GM23338 (cell line): Measurements from ENCODE around the gene YWHAE. TPM values are rescaled to one million over a fixed set of nuclear protein-coding genes. Genes with fewer than 3 reads are reported as not detected.
"Not testable (repeated sequence)": the region's sequence is repeated elsewhere in the genome, so short reads cannot be mapped to it uniquely, and the experiment has no call there.

Experiments used
- ATAC-seq: fragments of 200-7000 bp; cut with Tn5 transposase; 3 replicates; pipeline ENCODE4 v1.9.1; 2020
- DNase-seq: peaks from one replicate; pipeline ENCODE4 v3.0.0-alpha.2; 2015; ENCODE audit warnings: low spot score
- H2AFZ ChIP-seq: fragments of 200-600 bp; sonication (generic); 2 replicates; pipeline ENCODE4 v1.8.0; 2016; ENCODE audit warnings: antibody characterized with exemption, mild to moderate bottlenecking, moderate library complexity
- H3F3A ChIP-seq: fragments of 200-600 bp; sonication (generic); replicated peaks from 2 replicates; pipeline ENCODE4 v1.8.0; 2017; ENCODE audit warnings: antibody characterized with exemption, mixed run types, low read depth
- H3K27ac ChIP-seq: fragments of 200-600 bp; sonication (generic); 2 replicates; pipeline ENCODE4 v1.6.1; 2016; ENCODE audit warnings: low read depth
- H3K27me3 ChIP-seq: fragments of 200-600 bp; sonication (generic); 2 replicates; pipeline ENCODE4 v1.8.0; 2016; ENCODE audit warnings: mild to moderate bottlenecking, mixed run types, moderate library complexity; ENCODE audit not compliant: insufficient read depth
- H3K36me3 ChIP-seq: fragments of 200-600 bp; sonication (generic); 2 replicates; pipeline ENCODE4 v1.8.0; 2016; ENCODE audit warnings: mild to moderate bottlenecking; ENCODE audit not compliant: insufficient read depth
- H3K4me1 ChIP-seq: fragments of 200-600 bp; sonication (generic); 2 replicates; pipeline ENCODE4 v1.8.0; 2016; ENCODE audit warnings: mild to moderate bottlenecking, moderate library complexity; ENCODE audit not compliant: insufficient read depth
- H3K4me2 ChIP-seq: fragments of 200-600 bp; sonication (generic); 2 replicates; pipeline ENCODE4 v1.7.1; 2017; ENCODE audit warnings: mixed run types
- H3K4me3 ChIP-seq: fragments of 200-600 bp; sonication (generic); 2 replicates; pipeline ENCODE4 v1.6.1; 2016; ENCODE audit warnings: mixed run types
- H3K79me2 ChIP-seq: fragments of 200-600 bp; sonication (generic); replicated peaks from 2 replicates; pipeline ENCODE4 v1.8.0; 2017; ENCODE audit warnings: mild to moderate bottlenecking; ENCODE audit not compliant: insufficient read depth
- H3K9me2 ChIP-seq: fragments of 200-600 bp; sonication (generic); 2 replicates; pipeline ENCODE4 v1.8.0; 2017; ENCODE audit not compliant: insufficient read depth
- H4K20me1 ChIP-seq: fragments of 200-600 bp; sonication (generic); replicated peaks from 2 replicates; pipeline ENCODE4 v1.8.0; 2017; ENCODE audit warnings: mild to moderate bottlenecking; ENCODE audit not compliant: insufficient read depth
- H3K27ac Mint-ChIP-seq: 2 replicates; pipeline ENCODE4 v1.8.0; 2020; ENCODE audit warnings: inconsistent platforms, mild to moderate bottlenecking, moderate library complexity, mixed read lengths
- H3K27me3 Mint-ChIP-seq: 3 replicates; pipeline ENCODE4 v1.8.0; 2022; ENCODE audit warnings: low read depth, mild to moderate bottlenecking, moderate library complexity, mixed read lengths, inconsistent platforms; ENCODE audit not compliant: insufficient read depth, poor library complexity
- H3K36me3 Mint-ChIP-seq: 3 replicates; pipeline ENCODE4 v1.8.0; 2021; ENCODE audit warnings: low read depth, mild to moderate bottlenecking, inconsistent platforms, moderate library complexity, mixed read lengths
- H3K4me1 Mint-ChIP-seq: 3 replicates; pipeline ENCODE4 v1.8.0; 2020; ENCODE audit warnings: mild to moderate bottlenecking, inconsistent platforms, mixed read lengths
- H3K4me3 Mint-ChIP-seq: 3 replicates; pipeline ENCODE4 v1.8.0; 2021; ENCODE audit warnings: moderate library complexity, mild to moderate bottlenecking, inconsistent platforms, mixed read lengths
- H3K9me3 Mint-ChIP-seq: 3 replicates; pipeline ENCODE4 v1.8.0; 2020; ENCODE audit warnings: moderate library complexity, mild to moderate bottlenecking, inconsistent platforms, mixed read lengths
- CREB1 ChIP-seq: fragments of 250-450 bp; sonication (Bioruptor Pico); IDR thresholded peaks from 2 replicates; pipeline ENCODE4 v1.5.0; 2020; ENCODE audit warnings: low read depth, mild to moderate bottlenecking, moderate library complexity
- ETS1 ChIP-seq: IDR thresholded peaks from 2 replicates; pipeline ENCODE4 v1.6.1; 2016; ENCODE audit warnings: antibody characterized with exemption
- EZH2 ChIP-seq: fragments of 200-600 bp; sonication (generic); IDR thresholded peaks from one replicate; pipeline ENCODE4 v1.8.0; 2017; ENCODE audit warnings: antibody characterized with exemption, mild to moderate bottlenecking, low read depth; ENCODE audit not compliant: unreplicated experiment
- EZH2phosphoT487 ChIP-seq: fragments of 200-600 bp; sonication (generic); IDR thresholded peaks from one replicate; pipeline ENCODE4 v1.8.1; 2018; ENCODE audit warnings: antibody characterized with exemption; ENCODE audit not compliant: unreplicated experiment
- JUNB ChIP-seq: IDR thresholded peaks from one replicate; pipeline ENCODE4 v1.6.1; 2016; ENCODE audit warnings: antibody characterized with exemption; ENCODE audit not compliant: unreplicated experiment
- NANOG ChIP-seq: IDR thresholded peaks from 2 replicates; pipeline ENCODE4 v1.6.1; 2016; ENCODE audit warnings: antibody characterized with exemption, borderline replicate concordance
- POLR2AphosphoS5 ChIP-seq: IDR thresholded peaks from 2 replicates; pipeline ENCODE4 v1.6.1; 2016; ENCODE audit warnings: antibody characterized with exemption, low read depth
- REST ChIP-seq: IDR thresholded peaks from one replicate; pipeline ENCODE4 v1.6.1; 2018; ENCODE audit warnings: antibody characterized with exemption; ENCODE audit not compliant: unreplicated experiment
- STAT1 ChIP-seq: IDR thresholded peaks from one replicate; pipeline ENCODE4 v1.6.1; 2016; ENCODE audit warnings: antibody characterized with exemption; ENCODE audit not compliant: unreplicated experiment
- ZNF331 ChIP-seq: fragments of 250-450 bp; sonication (Bioruptor Pico); IDR thresholded peaks from 2 replicates; pipeline ENCODE4 v1.5.0; 2020; ENCODE audit warnings: low read depth, mild to moderate bottlenecking, moderate library complexity
- polyA plus RNA-seq: library from polyadenylated mRNA; unstranded; fragments of >200 nt; fragmentation: Nextera tagmentation; extraction: Ambion mirVana; gene quantifications from 2 replicates; pipeline ENCODE4 v1.2.1, GENCODE V29; 2016
- total RNA-seq: library from RNA; depleted of rRNA; stranded (reverse); fragments of >200 nt; shearing (Covaris generic); gene quantifications from 2 replicates; pipeline ENCODE4 v1.2.3, GENCODE V29; 2014

Gene YWHAE
- total and polyA plus RNA-seq, 2 experiments from 2014 or later, result 1,251 to 1,283 TPM

- peak overlapping the region; percentile 46; the same call in 1 of the 3 replicates for H3K4me3 Mint-ChIP-seq
Measured at GRCh38 chr17:1395876-1396665, 4.0 kb downstream of the YWHAE start.

GRCh38 chr17:1391577-1391976 lies 8.4 kb downstream of the YWHAE start:
- no peak for TF ChIP-seq REST
- no peak for TF ChIP-seq CREB1 (CRISPR knock-in tag)
- no peak for TF ChIP-seq NANOG
- TF ChIP-seq POLR2AphosphoS5, result no peak
- TF ChIP-seq EZH2phosphoT487, result no peak
- no peak for TF ChIP-seq ZNF331 (CRISPR knock-in tag)
- TF ChIP-seq ETS1, result no peak
- no peak for TF ChIP-seq JUNB
- TF ChIP-seq STAT1, result no peak
- no peak for TF ChIP-seq EZH2
- Mint-ChIP-seq H3K36me3 (peaks cover 36% of the 10 kb centered on the region; the same call in 2 of the 3 replicates), H3K27ac (no peak overlapping the region), H3K27me3 (no peaks in the 10 kb centered on the region), H3K4me1 (peaks cover 46% of the 10 kb centered on the region), H3K9me3 (no peaks in the 10 kb centered on the region), H3K4me3 (no peak overlapping the region)
- H2AFZ ChIP-seq, result no peak overlapping the region
- H3K27ac ChIP-seq, result no peak overlapping the region
- H3K36me3 ChIP-seq, result peaks cover 3% of the 10 kb centered on the region; the same call in 1 of the 2 replicates
- peaks cover 2% of the 10 kb centered on the region; the same call in 1 of the 2 replicates for H3F3A ChIP-seq
- peaks cover 96% of the 10 kb centered on the region for H4K20me1 ChIP-seq
- H3K79me2 ChIP-seq, result peaks cover 100% of the 10 kb centered on the region
- no peaks in the 10 kb centered on the region for H3K27me3 ChIP-seq
- DNase-seq (no peak), ATAC-seq (no peak)
- no peaks in the 10 kb centered on the region for H3K9me2 ChIP-seq
- peak overlapping the region; percentile 2 for H3K4me2 ChIP-seq
- peaks cover 58% of the 10 kb centered on the region for H3K4me1 ChIP-seq
- no peak overlapping the region for H3K4me3 ChIP-seq

More at GRCh38 chr17:1395876-1396665, 4.0 kb downstream of the YWHAE start:
- not testable (repeated sequence) for H2AFZ ChIP-seq, H3F3A ChIP-seq, H3K4me2 ChIP-seq, DNase-seq, H3K4me3 ChIP-seq, H3K36me3 ChIP-seq, H3K9me3 Mint-ChIP-seq, ATAC-seq, H3K27me3 ChIP-seq, H3K27ac ChIP-seq, H3K27ac Mint-ChIP-seq, H3K9me2 ChIP-seq
- H3K4me1 Mint-ChIP-seq, result peaks cover 44% of the 10 kb centered on the region
- Histone ChIP-seq H4K20me1 (peaks cover 71% of the 10 kb centered on the region), H3K79me2 (peaks cover 87% of the 10 kb centered on the region), H3K4me1 (peaks cover 57% of the 10 kb centered on the region)
- peaks cover 11% of the 10 kb centered on the region for H3K27me3 Mint-ChIP-seq
- peaks cover 59% of the 10 kb centered on the region for H3K36me3 Mint-ChIP-seq
